Motor neuron (in vitro differentiated cells): Measurements from ENCODE around the gene ATP9A. TPM values are rescaled to one million over a fixed set of nuclear protein-coding genes. Genes with fewer than 3 reads are reported as not detected.

Experiments used
- ATAC-seq, 8 experiments: fragments of 200-7000 bp; cut with Tn5 transposase; replicated peaks in 6 of 8; 2 replicates each; pipeline ENCODE4 v1.8.0; 2021; ENCODE audit warnings: mild to moderate bottlenecking in 8 of 8, moderate library complexity in 8 of 8
- H3K27ac ChIP-seq, 2 donors: fragments of 250-450 bp; sonication (Bioruptor Pico); 2 replicates each; pipeline ENCODE4 v1.9.0; 2021; ENCODE audit warnings: antibody characterized with exemption in 2 of 2, mild to moderate bottlenecking in 2 of 2, moderate library complexity in 1 of 2
- H3K4me1 ChIP-seq, 2 donors: fragments of 250-450 bp; sonication (Bioruptor Pico); replicated peaks in 1 of 2; 2 replicates each; pipeline ENCODE4 v1.6.1; 2021; ENCODE audit warnings: antibody characterized with exemption in 2 of 2, mild to moderate bottlenecking in 2 of 2, moderate library complexity in 1 of 2
- H3K4me3 ChIP-seq, 5 donors: fragments of 250-450 bp; sonication (Bioruptor Pico); 2 replicates each; pipeline ENCODE4 v1.9.0; 2021; ENCODE audit warnings: antibody characterized with exemption in 5 of 5, mild to moderate bottlenecking in 5 of 5, moderate library complexity in 4 of 5
- WGBS, 10 experiments: fragments of 450-650 bp; shearing (Covaris generic); methylation state at CpG; one replicate each; pipeline ENCODE4 v1.0.0; 2022; 5-methylcytosine and 5-hydroxymethylcytosine counted together
- in situ Hi-C, 9 experiments: fragments of 400-800 bp; cut with MboI; loops; one replicate each; pipeline ENCODE4 v1.15.0; 2021; ENCODE audit warnings: low sequenced_read_pairs in 9 of 9, low pct_unique_long_range_greater_than_20kb in 2 of 9; ENCODE audit not compliant: unreplicated experiment in 9 of 9
- total RNA-seq, 8 experiments: library from RNA; unstranded; fragments of 300-600 nt; gene quantifications; 2 replicates each; pipeline versions ENCODE4 v1.2.3 to v1.2.4, GENCODE V29; 2022

The ATP9A gene
- total RNA-seq, 8 experiments from 2014 or later = 29.7 to 103 (median 88.1) TPM

- WGBS, 10 experiments = 40 to 71% (median 56%) methylated on average over 1 to 4 of the region's 4 CpGs; no CpG with 5 or more reads in 1 of the 10 experiments
- ATAC-seq = no peak
- Histone ChIP-seq H3K4me3 (no peak overlapping the region), H3K4me1 (peaks cover 29 to 30% of the 10 kb centered on the region in 2 donors), H3K27ac (no peak overlapping the region)
- in situ Hi-C loops = no loop called here
Observed at GRCh38 chr20:51705400-51705799, 62.8 kb downstream of the ATP9A start.

DNA sequence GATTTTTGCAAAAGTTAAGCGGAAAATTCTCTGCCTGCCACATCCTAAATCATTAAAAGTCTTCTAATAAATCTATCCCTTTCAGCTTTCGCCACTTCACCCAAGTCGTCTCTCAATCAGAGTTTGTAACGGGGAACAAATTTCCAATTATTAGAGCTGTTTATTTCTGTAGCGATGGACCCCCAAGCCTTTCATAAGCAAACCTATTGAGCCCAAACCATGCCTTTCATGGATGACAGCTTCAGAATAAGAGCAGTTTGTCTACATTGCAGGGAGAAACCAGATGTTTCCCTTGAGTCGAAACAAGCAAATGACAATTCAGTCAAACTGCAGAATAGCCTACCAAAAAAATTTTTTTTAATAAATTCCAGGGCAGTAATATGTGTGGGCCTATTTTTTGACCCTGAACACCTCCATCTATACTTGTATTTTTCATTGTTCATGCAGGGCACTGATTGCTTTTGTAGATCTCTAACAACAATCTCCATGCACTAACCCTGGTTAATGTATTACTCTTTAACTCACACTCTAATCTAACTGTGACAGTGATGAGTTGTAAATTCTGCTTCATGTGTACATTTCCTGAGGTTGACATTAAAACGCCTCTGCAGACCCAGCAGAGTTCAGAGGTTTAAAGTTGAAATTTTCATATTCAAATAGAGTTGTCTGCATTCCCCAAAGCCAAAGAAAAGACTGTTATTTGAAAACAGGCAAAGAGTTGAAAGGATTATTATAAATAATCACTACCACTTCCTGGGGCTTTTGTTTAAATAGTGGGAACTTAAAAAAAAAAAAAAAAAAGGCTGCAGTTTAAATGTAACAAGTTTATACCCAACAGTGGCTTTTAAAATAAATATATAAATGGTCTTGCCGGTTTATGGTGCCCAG lies 64.5 kb downstream of the ATP9A start:
- H3K4me3 ChIP-seq = no peak overlapping the region
- H3K4me1 ChIP-seq = peaks cover 29 to 30% of the 10 kb centered on the region in 2 donors
- 7 to 88% (median 31%) methylated on average over 3 to 8 of the region's 8 CpGs for WGBS, 10 experiments
- in situ Hi-C loops = no loop called here
- ATAC-seq = peak in 3 of 8 experiments; percentile 44 to 79 (median 62)
- H3K27ac ChIP-seq = peak overlapping the region in 1 of 2 donors; percentile 17

- H3K4me1 ChIP-seq = peaks cover 30 to 37% of the 10 kb centered on the region in 2 donors
- peak overlapping the region in 1 of 2 donors; percentile 17 for H3K27ac ChIP-seq
- in situ Hi-C loops = no loop called here
- H3K4me3 ChIP-seq = no peak overlapping the region
- 8 to 95% (median 53%) methylated on average over 1 to 3 of the region's 3 CpGs; no CpG with 5 or more reads in 1 of the 10 experiments for WGBS, 10 experiments
- no peak for ATAC-seq
Observed at GRCh38 chr20:51702556-51702955, 65.6 kb downstream of the ATP9A start.

GRCh38 chr20:51700809-51701285 lies 67.3 kb downstream of the ATP9A start:
- in situ Hi-C loops = no loop called here
- Histone ChIP-seq H3K4me1 (peaks cover 42 to 54% of the 10 kb centered on the region in 2 donors), H3K27ac (no peak overlapping the region), H3K4me3 (no peak overlapping the region)
- ATAC-seq = no peak
- WGBS, 10 experiments = 24 to 100% (median 63%) methylated on average over 1 to 8 of the region's 10 CpGs

DNA sequence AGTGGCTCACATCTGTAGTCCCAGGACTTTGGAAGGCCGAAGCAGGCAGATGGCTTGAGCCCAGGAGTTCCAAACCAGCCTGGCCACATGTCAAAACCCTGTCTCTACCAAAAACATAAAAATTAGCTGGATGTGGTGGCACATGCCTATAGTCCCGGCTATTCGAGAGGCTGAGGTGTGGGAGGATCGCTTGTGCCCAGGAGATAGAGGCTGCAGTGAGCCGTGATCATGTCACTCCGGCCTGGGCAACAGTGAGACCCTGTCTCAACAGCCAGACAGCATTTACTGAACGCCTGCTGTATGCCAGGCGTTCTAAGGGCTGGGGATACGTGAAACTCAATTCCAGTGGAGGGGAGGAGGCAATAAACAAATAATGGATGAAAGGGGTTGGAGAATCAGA lies 69.9 kb downstream of the ATP9A start:
- no peak for ATAC-seq
- H3K4me3 ChIP-seq = no peak overlapping the region
- 65 to 100% (median 81%) methylated on average over 1 to 5 of the region's 9 CpGs; no CpG with 5 or more reads in 4 of the 10 experiments for WGBS, 10 experiments
- H3K4me1 ChIP-seq = peaks cover 38 to 49% of the 10 kb centered on the region in 2 donors
- no peak overlapping the region for H3K27ac ChIP-seq
- in situ Hi-C loops = no loop called here

- WGBS, 10 experiments = 39 to 82% (median 65%) methylated on average over 1 to 6 of the region's 8 CpGs; no CpG with 5 or more reads in 1 of the 10 experiments
- ATAC-seq = peak in 1 of 8 experiments; percentile 25
- H3K4me1 ChIP-seq = peaks cover 28 to 43% of the 10 kb centered on the region in 2 donors
- no peak overlapping the region for H3K27ac ChIP-seq
- in situ Hi-C loops = no loop called here
- no peak overlapping the region for H3K4me3 ChIP-seq
Observed at GRCh38 chr20:51697096-51697826, 70.9 kb downstream of the ATP9A start.

GRCh38 chr20:51696304-51697071 lies 71.7 kb downstream of the ATP9A start:
- 0 to 56% (median 18%) methylated on average over 1 to 2 of the region's 2 CpGs; no CpG with 5 or more reads in 2 of the 10 experiments for WGBS, 10 experiments
- ATAC-seq = no peak

GRCh38 chr20:51695574-51696303 lies 72.5 kb downstream of the ATP9A start:
- in situ Hi-C loops = no loop called here
- Histone ChIP-seq H3K27ac (no peak overlapping the region), H3K4me1 (peaks cover 18 to 33% of the 10 kb centered on the region in 2 donors), H3K4me3 (no peak overlapping the region)
- peak in 5 of 8 experiments; percentile 11 to 79 (median 47) for ATAC-seq
- WGBS, 10 experiments = 6 to 58% (median 32%) methylated on average over 3 to 12 of the region's 14 CpGs; no CpG with 5 or more reads in 1 of the 10 experiments

More at GRCh38 chr20:51696304-51697071, 71.7 kb downstream of the ATP9A start:
- Histone ChIP-seq H3K4me1 (peaks cover 25 to 39% of the 10 kb centered on the region in 2 donors), H3K4me3 (no peak overlapping the region), H3K27ac (no peak overlapping the region)
- in situ Hi-C loops = no loop called here

- 71 to 100% (median 84%) methylated on average over 1 to 8 of the region's 13 CpGs; no CpG with 5 or more reads in 2 of the 10 experiments for WGBS, 10 experiments
- in situ Hi-C loops = no loop called here
- Histone ChIP-seq H3K4me1 (peaks cover 32 to 40% of the 10 kb centered on the region in 2 donors), H3K4me3 (no peak overlapping the region), H3K27ac (no peak overlapping the region)
- no peak for ATAC-seq
Observed at GRCh38 chr20:51692806-51693400, 75.3 kb downstream of the ATP9A start.

DNA sequence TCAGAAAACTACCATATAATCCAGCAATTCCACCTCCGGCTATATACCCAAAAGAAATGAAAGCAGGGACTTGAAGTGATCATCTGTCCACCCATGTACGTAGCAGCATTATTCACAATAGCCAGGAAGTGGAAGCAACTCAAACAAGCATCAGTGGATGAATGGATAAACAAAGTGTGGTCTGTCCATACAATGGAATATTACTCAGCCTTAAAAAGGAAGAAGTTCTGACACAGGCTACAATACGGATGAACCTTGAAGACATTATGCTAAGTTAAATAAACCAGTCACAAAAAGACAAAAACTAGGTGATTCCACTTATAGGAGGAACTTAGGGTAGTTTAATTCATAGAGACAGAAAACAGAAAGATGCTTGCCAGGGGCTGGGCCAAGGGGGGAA lies 76.5 kb downstream of the ATP9A start:
- no peak for ATAC-seq
- Histone ChIP-seq H3K4me3 (no peak overlapping the region), H3K27ac (no peak overlapping the region), H3K4me1 (peaks cover 27 to 28% of the 10 kb centered on the region in 2 donors)
- in situ Hi-C loops = no loop called here
- 92 to 100% (median 96%) methylated on average over 2 to 3 of the region's 3 CpGs; no CpG with 5 or more reads in 1 of the 10 experiments for WGBS, 10 experiments

- peak in 5 of 8 experiments; percentile 84 to 99 (median 97) for ATAC-seq
- in situ Hi-C loops = no loop called here
- WGBS, 10 experiments = 14 to 100% (median 44%) methylated on average over 1 to 14 of the region's 19 CpGs; no CpG with 5 or more reads in 1 of the 10 experiments
- H3K27ac ChIP-seq = peak overlapping the region; percentile 38 to 43
- peaks cover 11 to 14% of the 10 kb centered on the region in 2 donors for H3K4me1 ChIP-seq
- H3K4me3 ChIP-seq = no peak overlapping the region
Observed at GRCh38 chr20:51688600-51689244, 79.5 kb downstream of the ATP9A start.
